ENCODE results near the gene SAC3D1. TPM values are rescaled to one million over a fixed set of nuclear protein-coding genes. Genes with fewer than 3 reads are reported as not detected.
A peak's percentile ranks its signal among the peaks of the same experiment; 100 is the strongest.

SAC3D1 gene
- total RNA-seq, 1 experiment from 2014 or later = 55.6 TPM

GRCh38 chr11:65072631-65072966 is 31.6 kb downstream of the SAC3D1 start:
- in situ Hi-C loops (cut with HindIII; ENCODE audit: low pct_unique_long_range_greater_than_20kb, low sequenced_read_pairs) = no loop called here
- no peak for TF ChIP-seq REST (IDR thresholded peaks at IDR 0.05; ENCODE audit: insufficient read depth in 1 of 2, low read depth in 2 of 2, low read length in 1 of 2)
- no peak for TF ChIP-seq SIN3A (IDR thresholded peaks at IDR 0.05; ENCODE audit: borderline replicate concordance, insufficient read depth, low read depth, low read length)
- TF ChIP-seq POLR2AphosphoS5 (IDR thresholded peaks at IDR 0.05; ENCODE audit: low read depth, low read length) = no peak
- TF ChIP-seq CTCF (IDR thresholded peaks at IDR 0.05) = no peak
- TF ChIP-seq TCF7L2 (IDR thresholded peaks at IDR 0.05; ENCODE audit: low read depth, low read length) = no peak
- no TSS peak for BruUV-seq (replicated peaks)
- ATAC-seq = no peak
- Histone ChIP-seq H3K4me3 (ENCODE audit: low read depth in 2 of 2, low read length in 2 of 2) (no peak overlapping the region), H3K27me3 (ENCODE audit: control insufficient read depth, insufficient read depth, low read length) (no peaks in the 10 kb centered on the region), H3K36me3 (ENCODE audit: control insufficient read depth, insufficient read depth, low read length) (no peaks in the 10 kb centered on the region), H3K4me1 (ENCODE audit: control insufficient read depth, insufficient read depth, low read length) (peaks cover under 1% of the 10 kb centered on the region; the same call in 1 of the 2 replicates), H3K9me3 (ENCODE audit: control insufficient read depth, insufficient read depth, low read depth, low read length) (no peaks in the 10 kb centered on the region), H3K27ac (ENCODE audit: low read length) (no peak overlapping the region)
- CTCF ChIA-PET = no interaction called here
- DNase-seq (ENCODE audit: low read depth, low spot score) = no peak
- intact Hi-C loops (cut with micrococcal nuclease; ENCODE audit: unreplicated experiment) = no loop called here
- POLR2A ChIA-PET = no interaction called here

GRCh38 chr11:65077451-65077850 is 36.4 kb downstream of the SAC3D1 start:
- H3K4me1 ChIP-seq (ENCODE audit: control insufficient read depth, insufficient read depth, low read length) = peaks cover 20% of the 10 kb centered on the region
- in situ Hi-C loops (cut with HindIII; ENCODE audit: low pct_unique_long_range_greater_than_20kb, low sequenced_read_pairs) = no loop called here
- no peak overlapping the region for H3K4me3 ChIP-seq (ENCODE audit: low read depth in 2 of 2, low read length in 2 of 2)
- DNase-seq (ENCODE audit: low read depth, low spot score) (no peak), ATAC-seq (0 out of 2 replicates have a peak, but pooled peaks have one; percentile 20)
- peak overlapping the region; percentile 41 for H3K27ac ChIP-seq (ENCODE audit: low read length)
- peaks cover 5% of the 10 kb centered on the region; the same call in 1 of the 2 replicates for H3K36me3 ChIP-seq (ENCODE audit: control insufficient read depth, insufficient read depth, low read length)
- intact Hi-C loops (cut with micrococcal nuclease; ENCODE audit: unreplicated experiment) = no loop called here
- POLR2A ChIA-PET = no interaction called here
- no peaks in the 10 kb centered on the region for H3K27me3 ChIP-seq (ENCODE audit: control insufficient read depth, insufficient read depth, low read length)
- CTCF ChIA-PET = interaction anchor here (0.6 kb wide), 1 partner anchor 239 kb away, joined by 3 read pairs; no protein-coding TSS in a partner anchor
- no TSS peak for BruUV-seq (replicated peaks)
- TF ChIP-seq SIN3A (IDR thresholded peaks at IDR 0.05; ENCODE audit: borderline replicate concordance, insufficient read depth, low read depth, low read length) = no peak
- TF ChIP-seq REST (IDR thresholded peaks at IDR 0.05; ENCODE audit: insufficient read depth in 1 of 2, low read depth in 2 of 2, low read length in 1 of 2) = no peak
- no peak for TF ChIP-seq POLR2AphosphoS5 (IDR thresholded peaks at IDR 0.05; ENCODE audit: low read depth, low read length)
- TF ChIP-seq TCF7L2 (IDR thresholded peaks at IDR 0.05; ENCODE audit: low read depth, low read length) = no peak
- no peak for TF ChIP-seq CTCF (IDR thresholded peaks at IDR 0.05)
- no peaks in the 10 kb centered on the region for H3K9me3 ChIP-seq (ENCODE audit: control insufficient read depth, insufficient read depth, low read depth, low read length)

All from Panc1 (cell line).